Panc1 (cell line): ENCODE measurements around the gene FBXO10. TPM values are rescaled to one million over a fixed set of nuclear protein-coding genes. Genes with fewer than 3 reads are reported as not detected.

ENCODE experiments used
- ATAC-seq: fragments of 200-7000 bp; cut with Tn5 transposase; 2 replicates; pipeline ENCODE4 v1.9.1; 2020; ENCODE audit warnings: mild to moderate bottlenecking, moderate library complexity
- BruUV-seq: library from RNA; stranded (reverse); fragments of 400-500 nt; replicated peaks from 2 replicates; lab custom pipeline; 2021; lab: Mats Ljungman, UMichigan
- CTCF ChIA-PET: fragments of 300-600 bp; sonication (Branson Sonifier 250); formaldehyde crosslinking; loops from one replicate; lab custom pipeline; 2022; ENCODE audit warnings: antibody characterized with exemption; lab: Charles Lee
- POLR2A ChIA-PET: fragments of 300-600 bp; sonication (Branson Sonifier 250); formaldehyde crosslinking; loops from one replicate; lab custom pipeline; 2022; ENCODE audit warnings: antibody characterized with exemption; lab: Charles Lee
- DNase-seq: peaks from one replicate; pipeline ENCODE4 v3.0.0-alpha.2; 2010; ENCODE audit warnings: low read depth, low spot score
- H3K27ac ChIP-seq: 2 replicates; pipeline ENCODE4 v1.5.1; 2011; ENCODE audit warnings: mild to moderate bottlenecking, low read length, inconsistent platforms
- H3K27me3 ChIP-seq: fragments of 200-500 bp; sonication (Bioruptor generic); 2 replicates; pipeline ENCODE4 v1.6.0; 2014; ENCODE audit warnings: low read length, inconsistent platforms; ENCODE audit not compliant: control insufficient read depth, insufficient read depth
- H3K36me3 ChIP-seq: fragments of 200-500 bp; sonication (Bioruptor generic); 2 replicates; pipeline ENCODE4 v1.5.1; 2014; ENCODE audit warnings: inconsistent platforms, mild to moderate bottlenecking, low read length, moderate library complexity; ENCODE audit not compliant: control insufficient read depth, insufficient read depth
- H3K4me1 ChIP-seq: 2 replicates; pipeline ENCODE4 v1.5.1; 2011; ENCODE audit warnings: inconsistent platforms, mild to moderate bottlenecking, low read length, moderate library complexity; ENCODE audit not compliant: control insufficient read depth, insufficient read depth
- H3K4me3 ChIP-seq, 2 experiments: 2 replicates each; pipeline ENCODE4 v1.5.1; 2011 to 2012; ENCODE audit warnings: low read depth in 2 of 2, low read length in 2 of 2, mild to moderate bottlenecking in 2 of 2, inconsistent platforms in 1 of 2, moderate library complexity in 1 of 2
- H3K9me3 ChIP-seq: fragments of 200-500 bp; sonication (Bioruptor generic); 2 replicates; pipeline ENCODE4 v1.5.1; 2014; ENCODE audit warnings: low read depth, mild to moderate bottlenecking, inconsistent platforms, low read length, moderate library complexity; ENCODE audit not compliant: control insufficient read depth, insufficient read depth
- POLR2AphosphoS5 ChIP-seq: IDR thresholded peaks from 2 replicates; pipeline ENCODE4 v1.6.1; 2012; ENCODE audit warnings: mild to moderate bottlenecking, low read depth, low read length, moderate library complexity
- REST ChIP-seq, 2 experiments: IDR thresholded peaks; 2 replicates each; pipeline ENCODE4 v1.6.1; 2011 to 2012; ENCODE audit warnings: low read depth in 2 of 2, control low read depth in 1 of 2, low read length in 1 of 2, mild to moderate bottlenecking in 1 of 2, moderate library complexity in 1 of 2; ENCODE audit not compliant: insufficient read depth in 1 of 2
- SIN3A ChIP-seq: IDR thresholded peaks from 2 replicates; pipeline ENCODE4 v1.6.1; 2012; ENCODE audit warnings: low read depth, mild to moderate bottlenecking, low read length, moderate library complexity, borderline replicate concordance; ENCODE audit not compliant: insufficient read depth
- TCF7L2 ChIP-seq: IDR thresholded peaks from 2 replicates; pipeline ENCODE4 v1.6.1; 2011; ENCODE audit warnings: mild to moderate bottlenecking, low read depth, low read length, inconsistent platforms
- in situ Hi-C: cut with HindIII; loops from 2 replicates; pipeline ENCODE4 v1.10.0; 2016; ENCODE audit warnings: low sequenced_read_pairs, low pct_unique_long_range_greater_than_20kb
- intact Hi-C: fragments of 100-400 bp; cut with micrococcal nuclease; formaldehyde crosslinking; loops from one replicate; pipeline ENCODE4 v1.10.0; 2022; ENCODE audit not compliant: unreplicated experiment
- total RNA-seq: library from RNA; stranded (reverse); gene quantifications from one replicate; pipeline ENCODE4 v1.2.1, GENCODE V29; 2021; ENCODE audit not compliant: unreplicated experiment
- TF ChIP-seq, protein P1 (sequence below): fragments of 450-650 bp; IDR thresholded peaks from 2 replicates; pipeline ENCODE4 v1.5.1; 2017; ENCODE audit warnings: mild to moderate bottlenecking

The FBXO10 gene
- total RNA-seq, 1 experiment from 2014 or later = 39.8 TPM

GRCh38 chr9:37499297-37499696 lies 76.9 kb downstream of the FBXO10 start:
- BruUV-seq = no TSS peak
- no peak overlapping the region for H3K4me3 ChIP-seq
- no peaks in the 10 kb centered on the region for H3K4me1 ChIP-seq
- in situ Hi-C loops = no loop called here
- H3K9me3 ChIP-seq = no peaks in the 10 kb centered on the region
- no peaks in the 10 kb centered on the region for H3K27me3 ChIP-seq
- no peak for TF ChIP-seq SIN3A
- DNase-seq = no peak
- intact Hi-C loops = loop anchor here (10.0 kb wide), 1 partner anchor 236 kb away; no protein-coding TSS in a partner anchor
- ChIA-PET POLR2A (no interaction called here), CTCF (no interaction called here)
- H3K27ac ChIP-seq = no peak overlapping the region
- no peak for ATAC-seq
- H3K36me3 ChIP-seq = peaks cover 52% of the 10 kb centered on the region

DNA sequence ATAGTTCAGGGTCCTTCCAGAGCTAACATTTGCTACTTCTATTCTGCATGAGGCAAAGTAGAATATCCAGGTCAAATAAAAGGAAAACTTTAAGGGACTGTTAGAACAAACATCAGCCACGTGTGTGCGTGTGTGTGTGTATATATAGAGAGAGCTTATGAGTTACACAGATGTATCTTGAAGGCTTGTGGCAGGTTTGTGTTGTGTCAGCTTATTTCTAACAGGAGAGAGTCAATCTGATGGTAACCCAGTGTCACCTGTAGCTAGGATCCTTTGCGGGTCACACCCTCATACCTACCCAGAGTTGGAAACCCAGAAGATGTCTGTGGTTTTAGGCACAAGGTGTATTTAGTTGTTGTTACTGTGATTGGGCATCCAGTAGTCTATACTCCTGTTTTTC lies 77.7 kb downstream of the FBXO10 start:
- intact Hi-C loops (loop anchor here (10.0 kb wide), 1 partner anchor 236 kb away; no protein-coding TSS in a partner anchor), in situ Hi-C loops (no loop called here)
- CTCF ChIA-PET = no interaction called here
- H3K36me3 ChIP-seq = peaks cover 60% of the 10 kb centered on the region
- ATAC-seq (no peak; the same call in 1 of the 2 replicates), DNase-seq (no peak)
- H3K4me1 ChIP-seq = no peaks in the 10 kb centered on the region
- no TSS peak for BruUV-seq
- TF ChIP-seq TCF7L2 (no peak), POLR2AphosphoS5 (no peak), SIN3A (no peak)
- TF ChIP-seq, protein P1, sequence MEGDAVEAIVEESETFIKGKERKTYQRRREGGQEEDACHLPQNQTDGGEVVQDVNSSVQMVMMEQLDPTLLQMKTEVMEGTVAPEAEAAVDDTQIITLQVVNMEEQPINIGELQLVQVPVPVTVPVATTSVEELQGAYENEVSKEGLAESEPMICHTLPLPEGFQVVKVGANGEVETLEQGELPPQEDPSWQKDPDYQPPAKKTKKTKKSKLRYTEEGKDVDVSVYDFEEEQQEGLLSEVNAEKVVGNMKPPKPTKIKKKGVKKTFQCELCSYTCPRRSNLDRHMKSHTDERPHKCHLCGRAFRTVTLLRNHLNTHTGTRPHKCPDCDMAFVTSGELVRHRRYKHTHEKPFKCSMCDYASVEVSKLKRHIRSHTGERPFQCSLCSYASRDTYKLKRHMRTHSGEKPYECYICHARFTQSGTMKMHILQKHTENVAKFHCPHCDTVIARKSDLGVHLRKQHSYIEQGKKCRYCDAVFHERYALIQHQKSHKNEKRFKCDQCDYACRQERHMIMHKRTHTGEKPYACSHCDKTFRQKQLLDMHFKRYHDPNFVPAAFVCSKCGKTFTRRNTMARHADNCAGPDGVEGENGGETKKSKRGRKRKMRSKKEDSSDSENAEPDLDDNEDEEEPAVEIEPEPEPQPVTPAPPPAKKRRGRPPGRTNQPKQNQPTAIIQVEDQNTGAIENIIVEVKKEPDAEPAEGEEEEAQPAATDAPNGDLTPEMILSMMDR = no peak
- no peaks in the 10 kb centered on the region for H3K27me3 ChIP-seq
- POLR2A ChIA-PET = interaction anchor here (1.0 kb wide), 1 partner anchor 78 kb away, joined by 3 read pairs; the partner anchor contains the start of gene FBXO10
- H3K27ac ChIP-seq = no peak overlapping the region
- H3K9me3 ChIP-seq = no peaks in the 10 kb centered on the region
- no peak overlapping the region for H3K4me3 ChIP-seq

DNA sequence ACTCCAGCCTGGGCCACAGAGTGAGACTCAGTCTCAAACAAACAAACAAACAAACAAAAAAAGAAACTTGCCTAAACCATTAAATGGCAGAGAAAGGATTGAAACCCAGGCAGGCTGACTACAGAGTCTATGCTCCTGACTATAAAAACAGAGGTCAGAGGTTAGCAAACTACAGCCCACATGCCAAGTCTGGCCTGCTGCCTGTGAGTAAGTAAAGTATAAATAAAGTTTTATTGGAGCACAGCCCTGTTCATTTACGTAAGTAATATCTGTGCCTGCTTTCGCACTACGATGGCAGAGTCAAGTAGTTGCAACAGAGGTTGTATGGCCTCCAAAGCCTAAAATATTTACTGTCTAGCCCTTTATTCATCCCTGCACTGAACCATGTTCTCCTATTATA lies 78.9 kb downstream of the FBXO10 start:
- Histone ChIP-seq H3K27me3 (no peaks in the 10 kb centered on the region), H3K9me3 (no peaks in the 10 kb centered on the region), H3K4me3 (no peak overlapping the region), H3K36me3 (peaks cover 64% of the 10 kb centered on the region), H3K4me1 (no peaks in the 10 kb centered on the region), H3K27ac (no peak overlapping the region)
- POLR2A ChIA-PET = interaction anchor here (1.0 kb wide), 1 partner anchor 79 kb away, joined by 3 read pairs; the partner anchor contains the start of gene FBXO10
- BruUV-seq = no TSS peak
- ATAC-seq = no peak
- no peak for TF ChIP-seq REST (IDR thresholded peaks at IDR 0.05; ENCODE audit: insufficient read depth in 1 of 2, low read depth in 2 of 2, low read length in 1 of 2)
- TF ChIP-seq TCF7L2 = no peak
- TF ChIP-seq SIN3A = no peak
- TF ChIP-seq, protein P1 = no peak
- CTCF ChIA-PET = no interaction called here
- no peak for DNase-seq
- in situ Hi-C loops (no loop called here), intact Hi-C loops (loop anchor here (10.0 kb wide), 1 partner anchor 237 kb away; no protein-coding TSS in a partner anchor)
